GM18907 (cell line): Measurements from ENCODE around the gene VPS13D.
"Not testable (repeated sequence)": the region's sequence is repeated elsewhere in the genome, so short reads cannot be mapped to it uniquely, and the experiment has no call there.

Experiments used
- ATAC-seq: cut with Tn5 transposase; IDR thresholded peaks from one replicate; pipeline ENCODE4 v1.9.1; 2021; ENCODE audit warnings: mild to moderate bottlenecking, moderate library complexity; ENCODE audit not compliant: unreplicated experiment

Gene VPS13D

DNA sequence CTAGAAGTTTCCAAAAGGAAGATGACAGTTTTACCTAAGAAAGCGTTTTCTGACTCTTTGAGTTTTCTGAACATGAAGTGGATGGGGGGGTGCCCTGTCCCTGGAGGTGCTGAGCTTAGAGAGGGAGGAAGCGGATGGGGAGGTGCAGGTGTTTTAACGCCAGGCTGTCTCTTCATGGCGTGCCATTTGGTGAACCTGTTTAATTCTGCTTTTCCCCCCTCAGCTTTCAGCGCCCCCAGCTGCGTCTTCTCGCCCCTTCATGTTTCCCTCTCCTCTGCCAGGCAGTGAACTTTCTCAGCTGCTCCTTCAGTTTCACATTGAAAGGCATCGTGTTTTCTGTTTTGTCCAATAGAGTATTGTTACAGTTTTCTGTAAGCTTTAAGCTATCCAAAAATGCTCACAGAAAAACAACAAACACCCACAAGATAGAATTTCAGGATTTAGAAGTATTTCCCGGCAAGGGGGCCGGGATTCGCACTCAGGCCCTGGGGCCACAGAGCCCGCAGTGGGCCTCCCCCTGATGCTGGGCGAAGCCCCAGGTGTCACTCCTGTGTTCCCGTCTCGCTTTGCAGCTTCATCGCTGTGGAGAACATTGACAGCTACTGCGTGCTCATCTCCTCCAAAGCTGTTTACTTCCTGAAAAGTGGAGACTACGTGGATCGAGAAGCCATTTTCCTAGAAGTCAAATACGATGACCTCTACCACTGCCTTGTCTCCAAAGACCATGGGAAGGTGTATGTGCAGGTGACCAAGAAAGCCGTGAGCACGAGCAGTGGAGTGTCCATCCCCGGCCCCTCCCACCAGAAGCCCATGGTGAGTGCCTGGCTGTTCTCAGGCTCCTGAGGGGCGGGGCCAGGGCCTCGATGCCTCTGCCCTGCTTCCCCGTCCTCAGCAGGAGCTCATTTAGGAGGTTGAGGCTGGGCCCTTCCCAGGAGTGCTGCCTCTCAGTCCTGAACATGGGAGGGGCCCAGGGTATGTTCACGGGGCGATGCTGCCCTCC, 276.8 kb downstream of the VPS13D start:
- ATAC-seq, result no peak

DNA sequence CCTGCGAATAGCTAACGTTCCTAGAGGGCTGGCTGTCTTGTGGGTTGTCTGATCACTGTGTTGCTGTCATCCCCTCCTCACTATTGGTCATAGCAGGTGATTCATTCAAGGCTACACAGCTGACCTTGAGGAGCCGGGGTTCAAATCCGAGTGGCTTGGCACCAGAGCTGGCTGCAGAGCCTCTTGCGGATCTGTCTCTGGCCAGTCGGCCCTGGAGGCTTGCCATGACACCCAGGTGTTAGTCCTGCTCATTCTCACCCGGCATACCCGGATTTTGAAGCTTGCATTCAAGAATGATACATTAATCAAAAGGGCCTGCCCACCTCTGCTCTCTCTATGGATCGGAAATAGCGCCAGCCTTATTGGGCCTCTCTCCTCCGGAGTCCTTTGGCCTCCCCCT, 277.8 kb downstream of the VPS13D start:
- no peak for ATAC-seq

DNA sequence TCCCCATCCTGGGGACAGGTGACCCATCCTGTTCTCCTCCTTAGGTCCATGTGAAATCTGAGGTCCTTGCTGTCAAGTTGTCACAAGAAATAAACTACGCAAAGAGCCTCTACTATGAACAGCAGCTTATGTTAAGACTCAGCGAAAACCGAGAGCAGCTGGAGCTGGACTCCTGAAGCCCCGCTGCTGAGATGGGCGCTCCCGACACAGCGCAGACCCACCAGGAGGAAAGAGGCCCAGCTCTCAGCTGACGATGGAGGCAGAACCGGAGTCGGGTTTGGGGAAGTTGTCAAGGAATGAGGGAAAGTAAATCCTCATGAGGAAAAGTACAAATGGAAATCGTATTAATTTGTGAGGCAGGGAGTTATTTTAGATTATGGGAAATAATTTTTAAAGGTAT, 279.0 kb downstream of the VPS13D start:
- ATAC-seq, result no peak

DNA sequence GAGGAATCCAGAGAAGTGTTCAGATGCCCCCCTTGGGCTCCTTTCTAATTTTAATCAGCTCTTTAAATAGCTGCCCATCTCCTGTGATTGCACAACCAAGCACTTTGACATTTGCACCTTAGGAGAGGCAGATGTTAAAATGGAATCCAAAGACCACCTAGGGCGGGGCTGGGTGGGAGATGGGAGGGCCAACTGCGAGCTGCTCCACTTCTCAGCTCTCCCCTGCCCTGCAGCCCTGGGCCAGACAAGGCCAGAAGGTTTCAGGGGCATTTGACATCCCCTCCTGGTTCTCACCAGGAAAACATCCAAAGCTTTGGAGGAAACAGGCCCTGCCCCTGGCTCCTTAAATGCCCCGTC, 281.3 kb downstream of the VPS13D start:
- no peak for ATAC-seq

DNA sequence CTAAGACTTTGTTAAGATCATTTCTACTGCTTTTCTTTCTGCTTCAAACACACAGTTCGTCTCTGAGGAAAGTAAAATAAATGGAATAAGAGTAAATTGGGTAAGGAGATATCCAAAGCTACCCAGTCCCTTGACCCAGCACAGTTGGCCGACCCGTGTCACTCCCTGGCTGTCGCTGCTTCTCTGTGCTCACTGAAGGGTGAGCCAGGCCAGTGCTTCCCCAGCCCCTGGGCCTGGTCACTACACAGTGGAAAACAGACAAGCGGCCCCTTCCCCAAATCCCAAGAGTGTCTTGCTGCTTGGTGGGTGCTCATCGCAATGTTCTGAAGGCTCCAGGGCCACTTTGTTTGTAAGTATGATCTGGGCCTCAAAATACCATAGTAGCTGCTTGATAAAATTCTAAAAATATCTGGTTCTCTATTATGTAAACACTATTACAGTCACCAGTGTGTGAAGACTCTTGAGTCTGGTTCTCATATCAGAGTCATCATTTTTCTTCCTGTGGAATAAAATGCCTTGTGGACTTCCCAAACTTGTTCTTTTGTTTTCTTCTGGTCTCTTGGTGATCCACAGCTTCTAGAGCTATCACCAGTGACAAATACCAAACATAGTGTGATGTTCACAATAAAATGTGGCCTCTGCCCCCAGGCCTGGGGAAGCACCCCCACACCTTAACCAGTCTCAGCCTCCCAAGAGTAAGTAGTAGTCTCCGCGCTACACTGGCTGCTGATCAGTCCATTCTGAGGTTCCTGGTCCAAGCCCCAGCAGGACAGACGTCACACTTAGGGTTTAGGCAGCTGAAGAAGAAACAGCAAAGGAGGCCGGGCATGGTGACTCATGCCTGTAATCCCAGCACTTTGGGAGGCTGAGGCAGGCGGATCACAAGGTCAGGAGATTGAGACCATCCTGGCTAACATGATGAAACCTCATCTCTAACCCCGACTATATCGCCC, 282.0 kb downstream of the VPS13D start:
- ATAC-seq, result no peak

DNA sequence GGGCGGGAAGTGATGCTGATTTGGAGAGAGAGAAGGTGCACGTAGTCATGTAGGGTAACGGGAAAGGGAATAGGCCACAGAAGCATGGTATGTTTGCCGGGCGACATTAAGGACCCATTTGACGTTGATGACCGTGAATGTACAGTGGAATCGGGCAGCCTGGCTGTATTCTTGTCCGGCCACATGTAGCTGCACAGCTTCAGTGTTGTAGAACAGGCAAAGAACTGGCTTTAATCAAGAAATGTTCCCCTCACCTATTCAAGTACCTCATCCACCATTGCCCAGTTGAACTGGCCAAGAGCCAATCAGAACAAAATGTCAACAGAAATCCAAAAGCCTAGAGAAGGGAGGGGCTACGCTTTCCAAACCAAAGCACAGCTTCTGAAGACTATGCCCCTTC, 283.4 kb downstream of the VPS13D start:
- ATAC-seq, result no peak

DNA sequence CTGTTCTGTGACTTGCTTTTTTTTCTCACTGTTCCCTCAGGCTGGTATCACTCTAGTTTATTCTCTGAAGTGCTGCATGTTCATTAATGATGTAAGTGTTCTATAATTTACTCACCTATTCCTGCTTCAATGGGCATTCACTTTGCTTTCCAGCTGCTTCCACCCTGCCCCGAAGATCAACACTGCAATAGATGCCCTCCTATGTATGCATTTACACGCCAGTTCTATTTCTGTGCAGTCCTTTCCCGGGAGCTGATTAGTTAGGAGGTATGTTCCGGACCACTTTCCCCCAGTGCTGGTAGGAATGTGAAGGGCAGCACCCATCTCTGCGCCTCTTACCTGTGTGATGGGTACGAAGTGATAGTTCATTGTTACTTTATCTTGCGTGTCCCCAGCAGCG, 284.8 kb downstream of the VPS13D start:
- ATAC-seq, result no peak

DNA sequence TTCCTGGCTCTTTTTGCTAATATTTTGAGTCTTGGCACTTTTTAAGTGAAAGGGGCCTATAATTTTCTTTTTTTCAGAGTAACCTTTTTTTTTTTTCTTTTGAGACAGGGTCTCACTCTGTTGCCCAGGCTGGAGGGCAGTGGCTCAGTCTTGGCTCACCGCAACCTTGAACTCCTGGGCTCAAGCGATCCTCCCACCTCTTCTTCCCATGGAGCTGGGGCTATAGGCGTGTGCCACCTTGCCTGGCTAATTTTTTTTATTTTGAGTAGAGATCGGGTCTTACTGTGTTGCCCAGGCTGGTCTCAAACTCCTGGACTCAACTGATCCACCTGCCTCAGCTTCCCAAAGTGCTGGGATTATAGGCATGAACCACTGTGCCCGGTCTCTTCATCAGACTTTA, 285.4 kb downstream of the VPS13D start:
- no peak for ATAC-seq

DNA sequence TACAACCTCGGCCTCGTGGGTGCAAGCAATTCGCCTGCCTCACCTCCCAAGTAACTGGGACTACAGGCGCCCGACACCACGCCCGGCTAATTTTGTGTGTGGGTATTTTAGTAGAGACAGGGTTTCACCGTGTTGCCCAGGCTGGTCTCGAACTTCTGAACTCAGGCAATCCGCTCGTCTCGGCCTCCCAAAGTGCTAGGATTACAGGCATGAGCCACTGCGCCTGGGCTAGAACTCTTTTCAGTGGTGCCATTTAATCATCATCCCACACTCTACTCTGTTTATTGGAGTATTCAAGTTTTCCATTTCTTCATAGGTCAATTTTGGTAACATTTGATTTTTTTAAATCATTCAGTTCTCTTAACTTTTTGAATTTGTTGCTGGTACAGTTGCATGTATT, 286.9 kb downstream of the VPS13D start:
- ATAC-seq, result no peak

DNA sequence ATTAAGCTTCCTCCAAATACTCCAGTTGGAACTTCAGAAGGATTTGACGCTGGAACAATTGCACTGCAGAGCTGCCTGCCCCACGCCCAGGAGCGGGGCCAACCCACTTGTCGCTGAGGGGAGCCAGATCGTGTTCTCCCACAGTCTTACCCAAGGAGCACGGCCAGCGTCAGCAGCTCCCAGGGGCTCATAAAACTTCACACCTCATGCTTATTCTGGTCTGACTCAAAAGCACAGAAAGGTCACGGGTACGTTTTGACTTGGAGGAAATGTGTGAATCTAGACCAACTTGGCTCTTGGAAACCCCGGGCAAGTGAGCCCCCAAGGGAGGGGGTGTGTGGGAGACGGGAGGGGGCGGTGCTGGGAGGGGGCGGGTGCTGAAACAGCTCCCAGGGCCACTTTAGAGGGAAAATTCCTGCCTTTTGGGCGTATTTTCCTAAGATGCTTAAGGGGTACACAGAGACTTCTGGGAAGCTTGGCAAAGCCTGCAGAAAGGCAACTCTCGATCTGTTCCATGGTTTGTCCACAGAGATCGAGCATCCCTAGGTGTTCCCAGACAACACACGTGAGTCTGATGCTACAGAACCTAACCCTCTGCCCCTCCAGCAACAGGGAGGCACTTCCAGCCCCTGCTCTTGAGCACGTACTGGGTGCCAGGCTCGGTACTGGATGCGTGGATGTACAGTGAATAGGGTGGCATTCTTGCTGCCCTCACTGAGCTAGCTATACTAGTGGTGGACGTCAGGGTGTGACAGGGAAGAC, 289.3 kb downstream of the VPS13D start:
- ATAC-seq, result no peak

DNA sequence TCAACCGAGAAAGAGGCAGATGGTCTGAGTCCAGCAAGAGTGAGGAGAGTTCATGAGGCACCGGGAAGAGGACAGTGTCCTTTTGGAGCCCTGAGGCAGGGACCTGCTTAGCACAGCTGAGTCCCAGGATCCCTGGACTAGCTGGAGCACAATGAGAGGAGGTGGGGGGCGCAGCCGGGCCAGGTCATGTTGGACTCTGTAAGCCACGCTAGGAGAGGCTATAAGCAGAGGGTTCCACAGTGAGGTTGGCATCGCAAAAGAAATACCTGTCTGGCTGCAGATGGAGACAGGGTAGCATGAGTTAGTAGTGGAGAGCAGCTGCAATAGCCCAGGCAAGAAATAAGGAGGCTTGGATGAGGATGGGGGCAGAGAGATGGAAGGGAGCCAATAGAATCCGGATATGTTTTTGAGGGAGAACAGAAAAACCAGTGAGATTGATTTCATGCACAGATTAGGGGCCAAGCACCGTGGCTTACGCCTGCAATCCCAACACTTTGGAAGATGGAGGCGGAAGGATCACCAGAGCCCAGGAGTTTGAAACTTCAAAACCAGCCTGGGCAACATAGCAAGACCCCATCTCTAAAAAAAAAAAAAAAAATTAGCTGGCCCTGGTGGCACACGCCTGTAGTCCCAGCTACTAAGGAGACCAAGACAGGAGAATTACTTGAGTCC, 290.0 kb downstream of the VPS13D start:
- ATAC-seq, result no peak

DNA sequence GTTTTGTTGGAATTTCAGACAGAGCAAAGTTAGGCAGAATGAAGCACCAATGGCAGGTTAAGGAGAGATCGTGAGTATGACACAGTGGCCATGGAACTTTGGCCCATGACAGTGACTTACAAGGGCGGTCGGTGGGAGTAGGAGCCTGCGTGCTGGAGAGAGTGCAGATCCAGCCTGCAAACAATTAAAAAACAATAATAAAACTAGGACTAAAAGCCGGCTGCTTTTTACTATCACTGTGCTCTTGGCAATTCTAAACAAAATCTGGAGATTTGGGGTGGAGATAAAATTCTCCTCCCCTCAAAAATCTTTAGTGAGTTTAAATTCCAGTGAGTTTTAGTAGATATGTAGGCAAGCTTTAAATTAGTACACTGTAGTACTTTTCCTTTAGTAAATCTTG, 291.3 kb downstream of the VPS13D start:
- ATAC-seq, result no peak

DNA sequence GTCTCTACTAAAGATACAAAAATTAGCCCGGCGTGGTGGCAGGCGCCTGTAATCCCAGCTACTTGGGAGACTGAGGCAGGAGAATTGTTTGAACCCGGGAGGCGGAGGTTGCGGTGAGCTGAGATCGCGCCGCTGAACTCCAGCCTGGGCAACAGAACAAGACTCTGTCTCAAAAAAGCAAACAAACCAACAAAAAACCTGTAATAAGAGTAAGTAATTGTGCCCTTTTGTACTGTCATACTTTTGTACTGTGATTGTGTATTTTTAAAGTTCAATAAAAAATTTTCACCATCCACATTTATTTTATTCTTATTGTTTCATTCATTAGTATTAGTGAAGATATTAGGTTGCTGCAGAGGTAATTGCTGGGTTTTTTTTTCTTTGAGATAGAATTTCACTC, 292.9 kb downstream of the VPS13D start:
- ATAC-seq, result not testable (repeated sequence)

DNA sequence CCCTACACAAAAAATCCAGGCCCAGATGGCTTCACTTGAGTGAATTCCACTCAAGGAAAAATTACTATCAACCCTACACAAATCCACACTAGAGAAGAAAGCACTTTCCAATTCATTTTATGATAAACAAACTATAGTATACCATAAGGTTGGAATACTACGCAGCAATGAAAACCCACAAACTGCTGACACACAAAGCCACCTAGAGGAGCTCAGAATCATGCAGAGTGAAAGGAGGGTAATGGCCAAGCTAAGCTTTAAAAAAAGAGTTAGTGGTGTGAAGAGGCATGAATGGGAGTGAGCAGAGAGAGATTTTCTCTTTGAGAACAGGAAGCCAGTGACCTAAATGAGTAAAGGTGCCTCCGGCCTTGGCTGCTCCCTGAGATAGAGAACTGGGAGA, 294.4 kb downstream of the VPS13D start:
- no peak for ATAC-seq

DNA sequence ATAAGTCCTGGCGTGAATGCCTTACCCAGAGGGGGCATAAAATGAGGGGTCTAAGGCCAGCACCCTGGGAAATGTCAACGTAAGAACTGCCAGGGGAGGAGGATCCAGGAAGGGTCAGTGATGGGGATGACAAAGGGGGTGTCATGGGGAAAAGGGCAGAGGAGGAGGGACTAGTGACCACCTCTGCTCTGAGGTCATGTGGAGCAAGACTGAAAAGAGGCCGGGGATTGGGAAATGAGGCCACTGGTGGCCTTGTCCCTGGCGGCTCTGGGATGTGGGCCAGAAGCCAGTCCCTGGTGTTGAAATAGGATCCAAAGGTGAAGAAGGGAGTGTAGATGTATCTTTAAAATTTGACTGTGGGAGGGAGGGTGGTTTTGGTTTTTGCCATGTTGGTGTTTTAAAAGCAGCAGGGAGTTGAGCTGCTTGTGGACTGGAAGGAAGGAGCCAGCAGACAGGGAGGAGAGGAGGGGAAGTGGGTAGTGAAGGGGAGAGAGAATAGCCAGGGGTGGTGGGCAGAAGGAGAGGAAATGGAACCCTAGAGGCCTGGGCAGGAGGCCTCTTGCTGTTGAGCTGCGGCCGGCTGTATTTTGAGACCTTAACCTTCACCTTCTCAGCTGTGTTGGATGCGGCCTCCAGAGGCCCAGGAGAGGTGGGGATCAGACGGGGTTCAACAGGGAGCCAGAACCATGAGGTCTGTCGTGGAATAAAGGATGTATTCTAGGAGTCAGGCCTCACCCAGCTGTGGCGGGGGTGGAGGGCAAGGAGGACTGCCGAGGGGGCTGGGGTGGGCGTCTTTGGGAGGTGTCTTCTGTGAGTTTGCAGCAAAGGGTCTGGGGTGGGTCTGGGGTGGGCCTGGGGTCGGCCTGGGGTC, 295.7 kb downstream of the VPS13D start:
- ATAC-seq, result no peak

DNA sequence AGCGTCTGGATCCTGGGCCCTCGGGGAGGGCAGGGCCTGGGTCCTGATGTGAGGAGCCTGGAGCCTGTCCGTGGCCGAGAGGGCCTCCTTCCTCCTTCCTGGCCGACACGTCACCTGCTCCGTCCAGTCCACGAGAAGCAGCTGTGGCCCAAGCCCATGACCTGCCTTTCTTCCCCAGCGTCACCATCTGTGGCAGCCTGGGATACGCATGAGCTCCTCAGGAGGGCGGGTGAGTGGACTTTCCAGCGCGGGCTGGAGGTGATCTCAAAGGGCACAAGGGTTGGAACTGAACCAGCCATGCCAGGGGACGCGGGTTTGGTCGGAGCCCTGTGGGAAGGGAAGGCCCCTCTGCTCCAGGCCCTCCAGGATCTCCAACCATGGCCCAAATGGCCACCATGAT, 297.7 kb downstream of the VPS13D start:
- no peak for ATAC-seq

DNA sequence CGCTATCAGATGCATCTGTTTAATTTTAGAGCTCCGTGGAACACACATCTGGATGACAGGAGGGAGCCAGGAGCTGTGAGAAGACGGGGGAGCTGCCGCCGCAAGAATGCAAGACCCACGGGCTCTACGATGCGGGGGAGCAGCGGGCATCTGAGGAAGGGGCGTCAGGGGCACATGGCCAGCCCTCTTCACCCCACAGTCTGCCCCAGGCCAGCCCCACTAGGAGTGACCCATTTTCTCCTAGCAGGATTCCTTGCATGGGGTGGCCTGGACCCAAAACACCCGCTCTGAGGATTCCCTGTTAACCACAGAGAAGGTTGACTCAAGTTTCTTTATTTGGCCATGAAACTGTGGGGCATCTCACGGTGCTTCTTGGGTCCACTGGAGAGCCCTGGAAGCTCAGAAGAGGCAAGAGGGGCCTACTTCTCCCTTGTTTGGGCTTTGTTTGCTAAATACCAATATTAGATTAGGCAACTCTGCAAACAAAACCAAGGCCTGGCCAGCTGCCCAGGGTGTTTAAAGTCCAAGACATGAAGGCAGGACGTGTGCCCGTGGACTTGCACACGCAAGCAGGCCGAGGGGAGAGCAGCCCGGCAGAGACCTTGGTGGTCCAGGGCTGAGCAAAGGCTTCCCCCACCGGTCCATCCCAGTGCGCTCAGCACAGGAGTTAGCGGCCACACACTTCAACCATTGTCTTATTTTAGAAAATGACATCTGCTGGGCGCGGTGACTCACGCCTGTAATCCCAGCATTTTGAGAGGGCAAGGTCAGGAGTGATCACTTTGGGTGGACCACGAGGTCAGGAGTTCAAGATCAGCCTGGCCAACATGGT, 298.4 kb downstream of the VPS13D start:
- ATAC-seq, result no peak

DNA sequence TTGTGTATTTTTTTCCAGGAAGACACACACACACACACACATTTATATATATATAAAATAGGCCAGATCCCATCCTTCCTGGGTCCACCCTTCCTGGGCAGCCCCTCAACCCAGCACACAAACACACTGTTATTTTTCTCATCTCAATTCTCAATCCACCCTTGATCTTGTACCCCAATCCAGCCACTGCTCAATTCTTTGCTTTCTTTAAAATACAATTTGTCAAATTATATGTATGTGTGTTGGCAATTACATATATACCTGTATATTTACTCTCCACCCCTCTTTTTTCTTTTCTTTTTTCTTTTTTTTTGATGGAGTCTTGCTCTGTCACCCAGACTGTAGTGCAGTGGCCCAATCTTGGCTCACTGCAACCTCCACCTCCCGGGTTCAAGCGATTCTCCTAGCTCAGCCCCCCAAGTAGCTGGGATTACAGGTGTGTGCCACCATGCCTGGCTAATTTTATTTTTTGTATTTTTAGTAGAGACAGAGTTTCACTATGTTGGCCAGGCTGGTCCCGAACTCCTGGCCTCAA, 299.9 kb downstream of the VPS13D start:
- no peak for ATAC-seq
